C4-2B (cell line): ENCODE results near the gene KMT2B.
A peak's percentile ranks its signal among the peaks of the same experiment; 100 is the strongest.
"Not testable (repeated sequence)": the region's sequence is repeated elsewhere in the genome, so short reads cannot be mapped to it uniquely, and the experiment has no call there.

ENCODE experiments used
- H3K27ac ChIP-seq: fragments of 450-650 bp; 2 replicates; pipeline ENCODE4 v1.5.1; 2017
- ZFX ChIP-seq: fragments of 450-650 bp; IDR thresholded peaks from 2 replicates; pipeline ENCODE4 v1.6.1; 2017
- TF ChIP-seq, protein P1 (sequence below): fragments of 450-650 bp; conservative IDR thresholded peaks from 2 replicates; pipeline ENCODE4 v1.5.1; 2017; ENCODE audit warnings: mild to moderate bottlenecking

The KMT2B gene

DNA sequence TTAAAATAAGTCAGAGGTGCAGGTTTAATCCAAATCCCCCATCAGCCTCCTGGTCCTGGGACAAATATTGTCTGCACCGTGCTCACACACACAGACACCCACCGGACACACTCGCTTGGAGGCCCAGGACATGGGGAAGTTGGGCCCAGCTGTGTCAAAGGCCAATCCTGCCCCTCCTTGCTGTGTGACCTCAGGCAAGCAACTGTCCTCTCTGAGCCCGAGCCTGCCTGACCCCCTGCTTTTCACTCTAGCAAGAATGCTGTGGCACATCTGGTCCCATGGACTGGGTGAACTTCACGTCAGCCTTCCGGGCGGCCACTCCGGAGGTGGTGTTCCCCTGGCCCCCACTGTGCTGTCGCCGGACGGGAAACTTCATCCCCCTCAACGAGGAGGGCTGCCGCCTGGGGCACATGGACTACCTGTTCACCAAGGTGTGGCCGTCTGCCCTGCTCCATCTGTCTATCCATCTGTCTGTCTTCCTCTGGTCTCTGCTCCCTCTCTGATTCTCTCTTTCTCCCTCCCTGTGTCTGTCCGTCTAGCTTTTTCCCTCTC lies 42.1 kb upstream of the KMT2B start:
- TF ChIP-seq ZFX = no peak
- TF ChIP-seq, protein P1, sequence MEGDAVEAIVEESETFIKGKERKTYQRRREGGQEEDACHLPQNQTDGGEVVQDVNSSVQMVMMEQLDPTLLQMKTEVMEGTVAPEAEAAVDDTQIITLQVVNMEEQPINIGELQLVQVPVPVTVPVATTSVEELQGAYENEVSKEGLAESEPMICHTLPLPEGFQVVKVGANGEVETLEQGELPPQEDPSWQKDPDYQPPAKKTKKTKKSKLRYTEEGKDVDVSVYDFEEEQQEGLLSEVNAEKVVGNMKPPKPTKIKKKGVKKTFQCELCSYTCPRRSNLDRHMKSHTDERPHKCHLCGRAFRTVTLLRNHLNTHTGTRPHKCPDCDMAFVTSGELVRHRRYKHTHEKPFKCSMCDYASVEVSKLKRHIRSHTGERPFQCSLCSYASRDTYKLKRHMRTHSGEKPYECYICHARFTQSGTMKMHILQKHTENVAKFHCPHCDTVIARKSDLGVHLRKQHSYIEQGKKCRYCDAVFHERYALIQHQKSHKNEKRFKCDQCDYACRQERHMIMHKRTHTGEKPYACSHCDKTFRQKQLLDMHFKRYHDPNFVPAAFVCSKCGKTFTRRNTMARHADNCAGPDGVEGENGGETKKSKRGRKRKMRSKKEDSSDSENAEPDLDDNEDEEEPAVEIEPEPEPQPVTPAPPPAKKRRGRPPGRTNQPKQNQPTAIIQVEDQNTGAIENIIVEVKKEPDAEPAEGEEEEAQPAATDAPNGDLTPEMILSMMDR = no peak
- H3K27ac ChIP-seq = no peak overlapping the region

DNA sequence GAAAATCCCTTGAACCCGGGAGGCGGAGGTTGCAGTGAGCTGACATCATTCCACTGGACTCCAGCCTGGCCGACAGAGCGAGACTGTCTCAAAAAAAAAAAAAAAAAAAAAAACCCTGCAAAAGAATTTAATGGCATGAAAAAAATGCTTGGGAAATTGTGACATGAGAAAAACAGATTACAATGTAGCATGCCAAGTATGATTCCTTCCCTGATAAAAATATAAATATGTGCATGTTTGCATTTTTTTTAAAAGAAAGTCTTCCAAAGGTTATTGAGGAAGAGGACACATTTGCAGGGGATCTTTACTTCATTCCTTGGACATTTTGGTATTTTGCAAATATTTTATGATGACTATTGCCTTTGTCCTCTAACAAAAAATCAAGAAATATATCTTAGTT lies 28.0 kb upstream of the KMT2B start:
- TF ChIP-seq, protein P1 = no peak
- no peak for TF ChIP-seq ZFX
- H3K27ac ChIP-seq = no peak overlapping the region

DNA sequence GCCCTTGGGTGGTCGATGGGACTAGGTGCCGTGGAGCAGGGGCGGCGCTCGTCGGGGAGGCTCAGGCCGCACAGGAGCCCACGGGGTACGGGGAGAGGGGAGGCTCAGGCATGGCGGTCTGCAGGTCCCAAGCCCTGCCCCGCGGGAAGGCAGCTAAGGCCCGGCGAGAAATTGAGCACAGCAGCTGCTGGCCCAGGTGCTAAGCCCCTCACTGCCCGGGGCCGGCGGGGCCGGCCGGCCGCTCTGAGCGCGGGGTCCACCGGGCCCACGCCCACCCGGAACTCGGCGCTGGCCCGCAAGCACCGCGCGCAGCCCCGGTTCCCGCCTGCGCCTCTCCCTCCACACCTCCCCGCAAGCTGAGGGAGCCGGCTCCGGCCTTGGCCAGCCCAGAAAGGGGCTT lies 26.7 kb upstream of the KMT2B start:
- not testable (repeated sequence) for H3K27ac ChIP-seq

DNA sequence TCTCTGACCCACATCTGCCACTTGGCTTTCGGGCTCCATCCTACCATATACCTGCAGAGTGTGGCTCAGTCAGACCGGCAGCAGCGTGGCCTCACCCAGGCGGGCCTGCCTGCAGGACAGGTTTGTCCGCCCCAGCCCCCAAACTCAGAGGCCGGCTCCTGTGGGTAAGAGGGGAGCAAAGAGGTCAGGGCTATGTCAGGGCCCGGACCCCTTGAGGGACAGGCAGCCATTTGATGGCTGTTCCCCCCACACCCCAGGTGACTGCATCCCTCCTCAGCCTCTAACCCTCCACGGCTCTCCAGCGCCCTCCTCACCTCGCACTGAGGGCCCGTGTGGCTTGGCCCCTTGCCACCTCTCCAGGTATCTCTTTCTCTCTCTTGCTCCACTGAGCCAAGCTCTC lies 25.8 kb upstream of the KMT2B start:
- no peak overlapping the region for H3K27ac ChIP-seq
- TF ChIP-seq, protein P1 = no peak
- TF ChIP-seq ZFX = no peak

DNA sequence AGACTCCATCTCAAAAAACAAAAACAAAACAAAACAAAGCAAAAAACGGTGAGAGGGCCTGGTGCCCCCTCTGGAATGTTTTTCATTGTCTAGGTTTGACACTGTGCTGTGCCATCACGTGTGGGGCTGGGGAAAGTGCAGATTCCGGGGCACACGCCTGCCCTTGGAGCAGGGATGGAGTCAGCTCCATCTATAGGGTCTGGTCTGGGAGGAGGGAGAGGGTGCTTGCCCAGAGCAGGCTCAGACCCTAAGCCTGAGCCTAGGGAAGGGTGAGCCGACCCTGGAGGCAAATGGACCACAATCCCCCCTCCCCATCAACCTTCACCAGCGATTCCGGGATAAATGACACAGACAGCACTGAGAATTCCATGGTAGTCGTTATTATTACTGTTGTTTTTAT lies 24.4 kb upstream of the KMT2B start:
- H3K27ac ChIP-seq = no peak overlapping the region
- TF ChIP-seq ZFX = no peak
- TF ChIP-seq, protein P1 = no peak

DNA sequence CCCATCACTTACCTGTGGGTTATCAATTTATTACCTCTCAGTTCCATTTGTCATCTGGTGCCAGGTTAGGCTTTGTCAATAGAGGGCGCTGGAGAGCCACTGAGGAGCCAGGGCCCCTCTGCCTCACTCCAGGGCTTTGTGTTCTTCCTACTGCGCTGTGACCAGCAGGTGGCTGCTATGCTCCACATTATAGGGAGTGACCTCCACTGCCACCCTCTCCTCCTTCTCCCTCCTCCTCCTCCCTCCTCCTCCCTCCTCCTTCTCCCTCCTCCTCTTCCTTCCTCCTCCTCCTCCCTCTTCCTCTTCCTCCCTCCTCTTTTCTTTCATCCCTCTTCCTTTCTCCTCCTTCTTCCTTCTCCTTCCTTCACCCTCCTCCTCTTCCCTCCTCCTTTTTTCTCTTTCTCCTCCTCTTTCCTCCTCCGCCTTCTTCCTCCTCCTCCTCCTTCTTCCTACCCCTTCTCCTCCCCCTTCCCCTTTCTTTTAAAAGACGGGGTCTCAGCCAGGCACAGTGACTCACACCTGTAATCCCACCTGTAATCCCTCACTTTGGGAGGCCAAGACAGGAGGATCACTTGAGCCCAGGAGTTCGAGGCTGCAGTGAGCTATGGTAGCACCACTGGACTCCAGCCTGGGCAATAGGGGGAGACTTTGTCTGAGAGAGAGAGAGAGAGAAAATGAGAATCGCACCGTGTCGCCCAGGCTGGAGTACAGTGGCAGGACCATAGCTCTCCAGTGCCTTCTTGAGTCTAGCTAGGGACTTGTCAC lies 23.8 kb upstream of the KMT2B start:
- H3K27ac ChIP-seq = no peak overlapping the region
- TF ChIP-seq ZFX = no peak
- TF ChIP-seq, protein P1 = peak; percentile 98

DNA sequence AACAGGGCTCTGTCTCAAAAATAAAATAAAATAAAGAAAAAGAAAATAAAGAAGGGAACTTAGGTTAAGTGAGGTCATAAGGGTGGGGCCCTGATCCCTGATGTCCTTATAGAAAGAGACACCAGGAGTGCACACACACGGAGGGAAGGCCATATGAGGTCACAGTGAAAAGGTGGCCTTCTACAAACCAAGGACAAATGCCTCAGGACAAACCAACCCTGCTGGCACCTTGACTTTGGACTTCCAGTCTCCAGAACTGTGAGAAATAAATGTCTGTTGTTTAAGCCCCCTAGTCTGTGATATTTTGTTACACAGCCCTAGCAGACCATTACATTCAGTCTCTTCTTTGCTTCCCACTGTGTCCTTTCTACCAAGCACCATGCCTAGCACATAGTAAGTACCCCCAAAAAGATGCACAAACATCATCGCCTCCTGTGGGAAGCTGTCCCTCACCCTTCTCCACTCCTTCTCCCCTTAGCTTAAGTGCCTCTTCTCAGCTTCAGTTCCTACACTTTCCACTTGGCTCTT lies 21.8 kb upstream of the KMT2B start:
- TF ChIP-seq, protein P1 = no peak
- no peak for TF ChIP-seq ZFX
- no peak overlapping the region for H3K27ac ChIP-seq
